Thoracic aorta (tissue), 2 donors: ENCODE measurements around the gene DENND5A. TPM values are rescaled to one million over a fixed set of nuclear protein-coding genes. Genes with fewer than 3 reads are reported as not detected.
A peak's percentile ranks its signal among the peaks of the same experiment; 100 is the strongest.

Experiments used
- ATAC-seq: fragments of 150-250 bp; one replicate; pipeline ENCODE4 v1.8.0; 2017; ENCODE audit warnings: low read depth; ENCODE audit not compliant: insufficient number of reproducible peaks, low FRiP score
- DNase-seq: peaks from one replicate; pipeline ENCODE4 v3.0.0-alpha.2; 2020; ENCODE audit warnings: low spot score
- H3K27ac ChIP-seq, 2 donors: fragments of 200-600 bp; sonication (generic); 1 replicate in 1 of 2; 2 replicates in 1 of 2; pipeline ENCODE4 v1.5.1; 2016; ENCODE audit warnings: mild to moderate bottlenecking in 2 of 2, moderate library complexity in 2 of 2
- H3K27me3 ChIP-seq: fragments of 200-600 bp; sonication (generic); replicated peaks from 2 replicates; pipeline ENCODE4 v1.6.0; 2016; ENCODE audit warnings: mild to moderate bottlenecking; ENCODE audit not compliant: insufficient read depth
- H3K36me3 ChIP-seq: fragments of 200-600 bp; sonication (generic); one replicate; pipeline ENCODE4 v1.5.1; 2016
- H3K4me1 ChIP-seq, 2 donors: fragments of 200-600 bp; sonication (generic); 1 replicate in 1 of 2; 2 replicates in 1 of 2; pipeline versions ENCODE4 v1.5.1 to v1.6.0; 2016; ENCODE audit warnings: low read depth in 2 of 2, mild to moderate bottlenecking in 1 of 2; ENCODE audit not compliant: control insufficient read depth in 1 of 2
- H3K4me3 ChIP-seq: fragments of 200-600 bp; sonication (generic); 2 replicates; pipeline ENCODE4 v1.5.1; 2016; ENCODE audit warnings: mild to moderate bottlenecking
- H3K9me3 ChIP-seq: fragments of 200-600 bp; sonication (generic); 2 replicates; pipeline ENCODE4 v1.5.1; 2016
- total RNA-seq, 2 donors: library from RNA; depleted of rRNA; stranded (reverse); fragments of >200 nt; gene quantifications; one replicate each; pipeline versions ENCODE4 v1.1.0 to v1.2.3, GENCODE V29; 2016
- TF ChIP-seq, protein P1 (sequence below): fragments of 200-600 bp; sonication (generic); IDR thresholded peaks from one replicate; pipeline ENCODE4 v1.5.1; 2019; ENCODE audit warnings: antibody characterized with exemption

Gene DENND5A
- total RNA-seq, 2 donors from 2014 or later: 169 to 178 TPM

DNA sequence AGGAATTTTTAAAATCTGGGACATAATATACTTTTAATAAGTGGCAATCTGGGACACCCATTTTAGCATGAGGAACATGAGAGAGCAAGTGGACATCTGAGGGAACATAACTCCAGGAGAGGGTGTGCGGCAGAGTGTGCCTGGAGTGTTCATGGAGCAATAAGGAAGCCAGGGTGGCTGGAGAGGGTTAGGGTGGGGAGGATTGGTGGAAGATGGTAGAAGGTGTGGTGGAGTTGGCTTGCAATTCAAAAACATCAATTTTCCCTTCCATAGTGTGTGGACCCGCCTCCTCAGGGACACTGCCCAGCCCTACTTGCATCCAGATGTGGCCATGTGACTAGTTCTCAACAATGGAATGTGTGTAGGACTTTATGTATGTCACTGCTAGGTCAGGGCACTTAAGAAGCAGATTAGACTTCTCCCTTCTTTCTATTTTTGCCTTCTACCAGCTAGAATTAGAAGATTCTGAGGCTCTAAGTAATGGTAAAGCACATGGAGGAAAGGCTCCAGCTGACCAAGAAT lies 4.4 kb upstream of the DENND5A start:
- Histone ChIP-seq H3K36me3 (no peaks in the 10 kb centered on the region), H3K4me1 (peaks cover 0 to 5% of the 10 kb centered on the region in 2 donors), H3K4me3 (no peak overlapping the region), H3K9me3 (no peaks in the 10 kb centered on the region), H3K27me3 (no peaks in the 10 kb centered on the region), H3K27ac (no peak overlapping the region)
- no peak for DNase-seq
- no peak for ATAC-seq
- TF ChIP-seq, protein P1, sequence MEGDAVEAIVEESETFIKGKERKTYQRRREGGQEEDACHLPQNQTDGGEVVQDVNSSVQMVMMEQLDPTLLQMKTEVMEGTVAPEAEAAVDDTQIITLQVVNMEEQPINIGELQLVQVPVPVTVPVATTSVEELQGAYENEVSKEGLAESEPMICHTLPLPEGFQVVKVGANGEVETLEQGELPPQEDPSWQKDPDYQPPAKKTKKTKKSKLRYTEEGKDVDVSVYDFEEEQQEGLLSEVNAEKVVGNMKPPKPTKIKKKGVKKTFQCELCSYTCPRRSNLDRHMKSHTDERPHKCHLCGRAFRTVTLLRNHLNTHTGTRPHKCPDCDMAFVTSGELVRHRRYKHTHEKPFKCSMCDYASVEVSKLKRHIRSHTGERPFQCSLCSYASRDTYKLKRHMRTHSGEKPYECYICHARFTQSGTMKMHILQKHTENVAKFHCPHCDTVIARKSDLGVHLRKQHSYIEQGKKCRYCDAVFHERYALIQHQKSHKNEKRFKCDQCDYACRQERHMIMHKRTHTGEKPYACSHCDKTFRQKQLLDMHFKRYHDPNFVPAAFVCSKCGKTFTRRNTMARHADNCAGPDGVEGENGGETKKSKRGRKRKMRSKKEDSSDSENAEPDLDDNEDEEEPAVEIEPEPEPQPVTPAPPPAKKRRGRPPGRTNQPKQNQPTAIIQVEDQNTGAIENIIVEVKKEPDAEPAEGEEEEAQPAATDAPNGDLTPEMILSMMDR: no peak

GRCh38 chr11:9267680-9268079 lies 2.5 kb upstream of the DENND5A start:
- ATAC-seq (no peak), DNase-seq (no peak)
- Histone ChIP-seq H3K4me1 (peaks cover 0 to 9% of the 10 kb centered on the region in 2 donors), H3K4me3 (no peak overlapping the region), H3K9me3 (no peaks in the 10 kb centered on the region), H3K36me3 (no peaks in the 10 kb centered on the region), H3K27me3 (no peaks in the 10 kb centered on the region), H3K27ac (no peak overlapping the region)
- TF ChIP-seq, protein P1: no peak

DNA sequence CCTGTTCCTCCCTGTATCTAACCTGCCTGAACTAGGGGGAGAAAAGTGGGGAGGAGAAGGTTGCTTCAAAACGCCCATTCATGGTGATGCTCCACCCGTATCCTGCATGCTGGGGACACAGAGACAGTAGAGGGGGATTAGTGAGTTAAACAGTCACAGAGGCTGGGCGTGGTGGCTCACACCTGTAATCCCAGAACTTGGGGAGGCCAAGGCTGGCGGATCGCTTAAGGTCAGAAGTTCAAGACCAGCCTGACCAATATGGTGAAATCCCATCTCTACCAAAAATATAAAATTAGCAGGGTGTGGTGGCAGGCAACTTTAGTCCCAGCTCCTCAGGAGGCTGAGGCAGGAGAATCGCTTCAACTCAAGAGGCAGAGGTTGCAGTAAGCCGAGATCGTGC lies 1.8 kb upstream of the DENND5A start:
- DNase-seq: no peak
- Histone ChIP-seq H3K4me3 (no peak overlapping the region), H3K27me3 (no peaks in the 10 kb centered on the region), H3K4me1 (peaks cover 0 to 15% of the 10 kb centered on the region in 2 donors), H3K36me3 (no peaks in the 10 kb centered on the region), H3K9me3 (no peaks in the 10 kb centered on the region), H3K27ac (no peak overlapping the region)
- no peak for ATAC-seq
- TF ChIP-seq, protein P1: no peak

DNA sequence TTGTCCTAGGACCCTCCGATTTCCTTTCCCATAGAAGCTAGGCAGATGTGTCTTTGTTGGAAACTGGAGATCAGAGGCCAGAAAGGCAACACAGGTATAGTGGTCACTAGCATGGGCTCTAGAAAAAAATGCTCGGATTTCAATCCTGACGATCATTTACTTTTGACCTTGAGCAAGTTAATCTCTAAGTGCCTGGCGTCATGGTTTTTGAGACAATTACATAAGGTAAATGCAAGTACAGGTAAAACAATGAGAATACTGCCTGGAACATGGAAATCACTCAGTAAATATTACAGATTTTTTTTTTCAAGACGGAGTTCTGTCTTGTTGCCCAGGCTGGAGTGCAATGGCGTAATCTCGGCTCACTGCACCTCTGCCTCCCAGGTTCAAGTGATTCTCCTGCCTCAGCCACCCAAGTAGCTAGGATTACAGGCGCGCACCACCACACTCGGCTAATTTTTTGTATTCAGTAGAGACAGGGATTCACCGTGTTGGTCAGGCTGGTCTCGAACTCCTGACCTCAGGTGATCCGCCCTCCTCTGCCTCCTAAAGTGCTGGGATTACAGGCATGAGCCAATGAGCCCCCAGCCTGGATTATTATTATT lies 1.1 kb upstream of the DENND5A start:
- Histone ChIP-seq H3K27ac (peak overlapping the region in 1 of 2 donors; percentile 61), H3K27me3 (no peaks in the 10 kb centered on the region), H3K36me3 (no peaks in the 10 kb centered on the region), H3K9me3 (no peaks in the 10 kb centered on the region), H3K4me3 (peak overlapping the region; percentile 94), H3K4me1 (peaks cover 0 to 19% of the 10 kb centered on the region in 2 donors)
- ATAC-seq (no peak), DNase-seq (no peak)
- TF ChIP-seq, protein P1: no peak

DNA sequence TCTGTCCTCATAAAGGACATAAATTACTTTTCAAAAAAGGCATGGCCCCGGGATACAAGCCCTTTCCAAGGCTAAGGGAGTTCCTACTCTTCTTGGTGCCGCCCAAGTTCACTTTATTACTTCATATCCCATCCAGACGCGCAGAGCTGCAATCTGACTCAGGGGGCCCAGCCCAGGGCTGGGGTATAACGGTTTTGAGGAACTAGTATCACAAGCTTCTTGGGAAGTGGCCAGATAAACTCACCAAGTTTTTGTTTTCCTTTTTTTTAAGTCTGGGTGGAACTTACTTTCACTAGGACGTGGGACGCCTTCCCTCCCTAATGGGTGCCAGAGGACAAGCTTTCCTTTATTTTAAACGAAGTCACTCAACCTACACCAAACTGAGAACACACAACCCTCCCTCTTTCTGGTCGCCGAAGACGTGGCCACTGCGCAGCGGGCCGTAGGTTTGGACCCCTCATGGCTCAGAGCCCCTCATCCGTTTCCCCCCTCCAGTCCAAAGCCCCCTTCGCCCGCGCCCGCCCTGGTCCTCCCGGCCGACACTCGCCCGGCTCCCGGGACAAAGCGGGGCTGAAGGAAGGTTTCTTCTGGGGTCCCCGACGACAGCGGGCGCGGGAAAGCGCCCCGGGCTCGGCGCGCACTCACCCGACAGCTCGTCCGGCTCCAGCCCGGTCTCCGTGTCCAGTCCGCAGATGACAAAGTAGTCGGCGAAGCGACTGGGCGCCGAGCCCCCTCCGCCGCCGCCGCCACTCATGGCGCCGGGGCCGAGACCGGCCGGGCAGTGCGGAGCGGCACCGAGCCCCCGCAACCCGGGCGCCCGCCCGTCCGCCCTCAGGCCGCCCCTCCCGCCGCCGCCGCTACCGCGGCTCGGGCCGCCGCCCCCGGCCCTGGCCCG lies 587 bp downstream of the DENND5A start:
- TF ChIP-seq, protein P1: no peak
- Histone ChIP-seq H3K36me3 (no peaks in the 10 kb centered on the region), H3K9me3 (no peaks in the 10 kb centered on the region), H3K27me3 (no peaks in the 10 kb centered on the region), H3K4me1 (peaks cover 11 to 31% of the 10 kb centered on the region in 2 donors), H3K27ac (peak overlapping the region; percentile 96 to 97), H3K4me3 (peak overlapping the region; percentile 94)
- DNase-seq (peak; percentile 53), ATAC-seq (peak; percentile 37)
